RWPE1 (cell line): ENCODE results near the gene LCE5A.
A peak's percentile ranks its signal among the peaks of the same experiment; 100 is the strongest.

Experiments
- CTCF ChIA-PET: fragments of 350-600 bp; sonication (Branson Sonifier 250); formaldehyde crosslinking; extraction: SDS; loops from one replicate; lab custom pipeline; 2021; lab: Yijun Ruan, JAX
- POLR2A ChIA-PET: fragments of 400-600 bp; formaldehyde crosslinking; extraction: SDS; loops from one replicate; lab custom pipeline; 2020; ENCODE audit warnings: antibody characterized with exemption; ENCODE audit not compliant: low non-redundant PET; lab: Yijun Ruan, JAX
- DNase-seq: peaks from one replicate; pipeline ENCODE4 v3.0.0; 2012; ENCODE audit warnings: low spot score
- H3K27ac ChIP-seq: fragments of 450-650 bp; 2 replicates; pipeline ENCODE4 v1.5.1; 2017
- TF ChIP-seq, protein P1 (sequence below): fragments of 450-650 bp; conservative IDR thresholded peaks from 2 replicates; pipeline ENCODE4 v1.5.1; 2017; ENCODE audit warnings: low read depth, mild to moderate bottlenecking

The LCE5A gene

DNA sequence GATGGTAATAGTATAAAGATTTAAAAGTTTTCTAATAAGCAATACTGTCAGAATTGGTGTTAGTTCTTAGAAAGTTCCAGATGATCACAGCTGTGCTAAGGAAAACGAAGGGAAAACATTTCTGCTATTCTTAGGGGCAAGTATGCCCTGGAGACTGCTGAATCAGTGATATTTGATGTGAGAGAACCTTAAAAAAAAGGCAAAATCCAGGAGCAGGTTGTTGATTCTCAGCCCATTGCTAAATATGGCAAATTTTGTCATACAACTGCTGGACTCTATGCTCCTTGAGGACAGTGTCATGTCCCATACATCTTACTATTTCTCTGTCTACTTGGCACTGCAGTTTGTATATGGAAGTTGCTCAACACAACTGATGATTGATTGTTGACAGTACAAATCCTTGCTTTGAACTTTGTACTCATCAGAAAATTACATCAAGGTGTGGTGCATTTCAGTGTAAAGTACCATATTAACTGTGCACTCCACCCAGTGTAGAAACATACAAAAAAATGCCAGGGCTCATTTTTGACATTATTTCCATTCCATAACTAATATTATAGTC lies 14.6 kb downstream of the LCE5A start:
- ChIA-PET CTCF (no interaction called here), POLR2A (no interaction called here)
- TF ChIP-seq, protein P1, sequence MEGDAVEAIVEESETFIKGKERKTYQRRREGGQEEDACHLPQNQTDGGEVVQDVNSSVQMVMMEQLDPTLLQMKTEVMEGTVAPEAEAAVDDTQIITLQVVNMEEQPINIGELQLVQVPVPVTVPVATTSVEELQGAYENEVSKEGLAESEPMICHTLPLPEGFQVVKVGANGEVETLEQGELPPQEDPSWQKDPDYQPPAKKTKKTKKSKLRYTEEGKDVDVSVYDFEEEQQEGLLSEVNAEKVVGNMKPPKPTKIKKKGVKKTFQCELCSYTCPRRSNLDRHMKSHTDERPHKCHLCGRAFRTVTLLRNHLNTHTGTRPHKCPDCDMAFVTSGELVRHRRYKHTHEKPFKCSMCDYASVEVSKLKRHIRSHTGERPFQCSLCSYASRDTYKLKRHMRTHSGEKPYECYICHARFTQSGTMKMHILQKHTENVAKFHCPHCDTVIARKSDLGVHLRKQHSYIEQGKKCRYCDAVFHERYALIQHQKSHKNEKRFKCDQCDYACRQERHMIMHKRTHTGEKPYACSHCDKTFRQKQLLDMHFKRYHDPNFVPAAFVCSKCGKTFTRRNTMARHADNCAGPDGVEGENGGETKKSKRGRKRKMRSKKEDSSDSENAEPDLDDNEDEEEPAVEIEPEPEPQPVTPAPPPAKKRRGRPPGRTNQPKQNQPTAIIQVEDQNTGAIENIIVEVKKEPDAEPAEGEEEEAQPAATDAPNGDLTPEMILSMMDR: no peak
- no peak overlapping the region for H3K27ac ChIP-seq
- no peak for DNase-seq

DNA sequence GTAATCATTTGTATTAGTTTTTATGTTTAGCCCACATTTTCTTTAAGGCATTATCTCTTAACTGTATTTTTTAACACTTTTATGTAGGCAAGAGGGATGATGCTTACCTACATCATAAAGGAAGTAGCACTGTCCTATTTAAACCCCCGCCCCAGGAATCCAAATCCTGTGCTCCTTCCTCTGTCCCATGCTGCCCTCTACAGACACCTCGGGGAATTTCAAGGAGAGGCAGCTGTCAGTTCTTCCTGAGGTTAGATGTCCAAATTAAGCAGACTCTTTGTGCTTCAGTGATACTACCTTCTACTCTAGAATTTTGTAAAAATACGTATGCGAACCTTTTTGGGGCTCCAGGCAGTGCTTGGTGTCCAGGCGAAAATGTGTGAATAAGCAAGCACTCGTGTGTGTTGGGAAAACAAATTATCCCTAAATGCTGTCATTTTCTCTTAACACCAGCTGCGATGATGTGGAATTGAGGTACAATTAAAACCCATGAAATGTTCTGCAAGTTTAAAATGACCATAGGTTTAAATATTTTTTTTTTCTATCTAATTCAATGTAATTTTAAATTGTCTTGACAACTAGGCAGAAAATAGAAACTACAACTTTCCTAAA lies 22.8 kb downstream of the LCE5A start:
- TF ChIP-seq, protein P1: peak; percentile 85
- DNase-seq: peak; percentile 58
- ChIA-PET POLR2A (no interaction called here), CTCF (interaction anchor here (0.5 to 2.8 kb wide), 15 partner anchors 12 to 1469 kb away, joined by 3 to 15 read pairs (median 4); no protein-coding TSS in a partner anchor)
- no peak overlapping the region for H3K27ac ChIP-seq

DNA sequence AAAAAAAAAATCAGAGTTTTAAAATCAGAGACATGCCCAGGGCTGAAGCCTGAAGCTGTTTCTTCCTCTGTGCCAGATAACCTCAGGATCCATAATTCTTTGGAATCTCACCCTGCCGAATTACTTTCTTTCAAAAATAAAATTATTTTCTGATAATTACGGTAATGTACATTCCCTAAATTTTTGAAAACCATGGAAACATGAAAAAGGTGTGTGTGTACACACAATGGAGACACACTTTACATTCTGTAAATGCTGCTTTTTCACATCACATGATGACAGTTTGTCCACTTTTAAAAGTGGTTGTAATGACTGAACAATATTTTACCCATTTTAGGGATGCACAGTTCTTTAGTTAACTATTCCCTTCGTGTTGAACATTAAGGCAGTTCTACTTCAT lies 25.2 kb downstream of the LCE5A start:
- ChIA-PET POLR2A (no interaction called here), CTCF (no interaction called here)
- DNase-seq: no peak
- TF ChIP-seq, protein P1: no peak
- no peak overlapping the region for H3K27ac ChIP-seq

DNA sequence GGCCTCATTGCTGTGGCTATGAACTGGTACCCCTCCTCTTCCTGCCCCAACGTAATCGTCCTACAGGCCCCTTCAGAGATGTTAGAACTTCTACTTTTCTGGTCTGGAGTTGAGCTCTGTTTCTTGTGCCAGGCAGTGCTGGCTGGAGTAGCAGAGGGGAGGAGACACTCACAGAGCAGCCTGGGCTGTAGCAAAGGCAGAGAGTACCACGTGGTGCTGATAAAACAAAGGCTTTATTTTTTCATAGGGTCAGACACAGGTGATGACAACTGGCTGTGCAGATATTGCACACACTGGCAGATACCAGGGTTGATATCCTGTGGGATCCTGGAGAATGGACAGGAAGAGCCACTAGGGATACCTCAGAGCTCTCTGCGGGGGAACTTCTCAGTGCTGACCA lies 26.9 kb downstream of the LCE5A start:
- POLR2A ChIA-PET: no interaction called here
- CTCF ChIA-PET: no interaction called here
- no peak for DNase-seq
- TF ChIP-seq, protein P1: no peak
- no peak overlapping the region for H3K27ac ChIP-seq

DNA sequence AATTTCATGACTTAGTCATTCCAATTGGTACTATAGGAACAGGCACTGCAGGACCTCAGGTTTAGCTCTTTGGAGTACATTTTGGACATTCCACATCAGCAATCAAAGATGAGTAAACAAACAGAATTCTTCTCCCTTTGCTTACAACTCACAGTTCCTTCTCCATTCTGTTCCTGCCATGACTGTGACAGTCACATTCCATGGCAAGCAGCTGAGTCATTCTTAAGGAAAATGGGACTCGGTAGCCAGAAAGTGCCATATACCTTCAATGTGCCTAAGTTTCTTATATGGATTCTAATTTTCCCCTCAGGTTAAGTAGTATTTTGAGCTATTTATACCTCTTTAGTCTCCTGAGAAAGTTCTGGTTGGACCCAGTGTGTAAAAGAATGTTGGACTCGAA lies 29.3 kb downstream of the LCE5A start:
- CTCF ChIA-PET: no interaction called here
- no peak for DNase-seq
- TF ChIP-seq, protein P1: no peak
- no peak overlapping the region for H3K27ac ChIP-seq
- POLR2A ChIA-PET: no interaction called here

DNA sequence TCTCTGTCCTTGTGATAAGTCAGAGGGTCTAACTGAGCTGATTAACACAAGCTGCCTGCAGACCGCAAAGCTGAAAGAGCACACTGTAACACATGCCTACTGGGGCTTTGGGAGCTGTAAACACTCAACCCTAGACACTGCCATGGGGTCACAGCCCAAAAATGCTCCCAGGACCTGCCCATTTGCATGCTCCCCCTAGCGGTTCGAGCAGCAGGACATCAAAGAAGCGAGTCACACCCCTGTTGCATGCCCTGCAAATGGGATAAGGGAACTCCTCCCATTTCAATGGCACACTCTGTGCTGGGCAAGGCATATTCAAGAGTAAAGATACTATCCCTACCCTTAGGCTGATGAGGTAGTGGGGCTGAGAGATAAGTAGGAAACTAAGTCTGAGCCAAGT lies 33.2 kb downstream of the LCE5A start:
- TF ChIP-seq, protein P1: no peak; the same call in 1 of the 2 replicates
- DNase-seq: peak; percentile 32
- ChIA-PET CTCF (interaction anchor here (0.5 kb wide), 1 partner anchor 1182 kb away, joined by 3 read pairs; no protein-coding TSS in a partner anchor), POLR2A (no interaction called here)
- no peak overlapping the region for H3K27ac ChIP-seq
